A549 treated with CpdA at 1 μM for 4 hours (cell line): ENCODE results near the gene JMJD1C. TPM values are rescaled to one million over a fixed set of nuclear protein-coding genes. Genes with fewer than 3 reads are reported as not detected.

Experiments
- total RNA-seq: library from RNA; stranded (reverse); fragments of 200-300 nt; extraction: Qiagen RNA extraction; gene quantifications from 5 replicates; pipeline ENCODE4 v1.2.3, GENCODE V29; 2022; ENCODE audit warnings: low read depth

Gene JMJD1C, protein sequence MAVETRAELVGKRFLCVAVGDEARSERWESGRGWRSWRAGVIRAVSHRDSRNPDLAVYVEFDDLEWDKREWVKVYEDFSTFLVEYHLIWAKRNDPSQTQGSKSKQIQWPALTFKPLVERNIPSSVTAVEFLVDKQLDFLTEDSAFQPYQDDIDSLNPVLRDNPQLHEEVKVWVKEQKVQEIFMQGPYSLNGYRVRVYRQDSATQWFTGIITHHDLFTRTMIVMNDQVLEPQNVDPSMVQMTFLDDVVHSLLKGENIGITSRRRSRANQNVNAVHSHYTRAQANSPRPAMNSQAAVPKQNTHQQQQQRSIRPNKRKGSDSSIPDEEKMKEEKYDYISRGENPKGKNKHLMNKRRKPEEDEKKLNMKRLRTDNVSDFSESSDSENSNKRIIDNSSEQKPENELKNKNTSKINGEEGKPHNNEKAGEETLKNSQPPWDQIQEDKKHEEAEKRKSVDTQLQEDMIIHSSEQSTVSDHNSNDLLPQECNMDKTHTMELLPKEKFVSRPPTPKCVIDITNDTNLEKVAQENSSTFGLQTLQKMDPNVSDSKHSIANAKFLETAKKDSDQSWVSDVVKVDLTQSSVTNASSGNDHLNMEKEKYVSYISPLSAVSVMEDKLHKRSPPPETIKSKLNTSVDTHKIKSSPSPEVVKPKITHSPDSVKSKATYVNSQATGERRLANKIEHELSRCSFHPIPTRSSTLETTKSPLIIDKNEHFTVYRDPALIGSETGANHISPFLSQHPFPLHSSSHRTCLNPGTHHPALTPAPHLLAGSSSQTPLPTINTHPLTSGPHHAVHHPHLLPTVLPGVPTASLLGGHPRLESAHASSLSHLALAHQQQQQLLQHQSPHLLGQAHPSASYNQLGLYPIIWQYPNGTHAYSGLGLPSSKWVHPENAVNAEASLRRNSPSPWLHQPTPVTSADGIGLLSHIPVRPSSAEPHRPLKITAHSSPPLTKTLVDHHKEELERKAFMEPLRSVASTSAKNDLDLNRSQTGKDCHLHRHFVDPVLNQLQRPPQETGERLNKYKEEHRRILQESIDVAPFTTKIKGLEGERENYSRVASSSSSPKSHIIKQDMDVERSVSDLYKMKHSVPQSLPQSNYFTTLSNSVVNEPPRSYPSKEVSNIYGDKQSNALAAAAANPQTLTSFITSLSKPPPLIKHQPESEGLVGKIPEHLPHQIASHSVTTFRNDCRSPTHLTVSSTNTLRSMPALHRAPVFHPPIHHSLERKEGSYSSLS (N-terminal part only)
- 20.6 to 32.8 TPM (median 20.9 TPM) in 5 replicates for total RNA-seq

DNA sequence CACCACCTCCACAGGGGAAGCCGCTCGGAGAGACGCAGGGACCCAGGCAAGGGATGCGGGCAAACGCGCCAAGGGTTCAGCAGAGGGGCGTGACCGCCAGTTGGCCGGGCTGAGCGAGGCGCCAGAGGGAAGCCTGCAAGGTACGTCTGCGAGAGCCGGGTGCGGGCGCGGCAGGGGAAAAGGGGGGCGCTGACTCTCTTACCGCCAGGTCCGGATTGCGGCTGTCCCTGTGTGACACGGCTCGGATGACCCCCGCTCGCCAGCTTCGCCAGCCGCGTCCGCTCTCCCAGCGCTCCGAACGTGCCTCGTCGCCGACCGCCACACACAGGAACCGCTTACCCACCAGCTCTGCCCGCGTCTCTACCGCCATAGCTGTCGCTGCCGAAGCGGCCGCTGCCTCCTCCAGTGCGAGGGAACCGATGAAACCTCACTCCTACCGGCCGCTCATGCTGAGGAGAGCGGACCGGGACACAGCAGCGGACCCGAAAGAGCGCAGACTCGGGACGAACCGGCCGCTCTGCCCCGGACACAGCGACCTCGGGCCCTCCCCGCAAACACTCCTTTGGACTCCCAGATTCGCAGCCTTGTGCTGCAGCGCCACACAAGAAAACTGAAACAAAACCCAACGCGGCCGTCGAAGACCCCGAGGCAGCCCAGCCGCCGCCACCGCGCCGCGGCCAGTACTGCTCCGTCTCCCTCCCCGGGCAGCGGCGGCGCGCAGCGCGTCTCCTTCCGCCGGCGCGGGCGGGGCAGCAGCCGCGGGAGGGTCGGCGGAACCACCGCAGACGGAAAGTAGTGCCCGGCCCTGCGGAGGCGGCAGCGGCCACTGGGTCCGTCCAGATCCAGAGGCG, at the start of gene JMJD1C:
JMJD1C (minus strand) TSS at position 685 of the 851 bp plus-strand sequence; CDS start at position 370, 315 bp downstream.

DNA sequence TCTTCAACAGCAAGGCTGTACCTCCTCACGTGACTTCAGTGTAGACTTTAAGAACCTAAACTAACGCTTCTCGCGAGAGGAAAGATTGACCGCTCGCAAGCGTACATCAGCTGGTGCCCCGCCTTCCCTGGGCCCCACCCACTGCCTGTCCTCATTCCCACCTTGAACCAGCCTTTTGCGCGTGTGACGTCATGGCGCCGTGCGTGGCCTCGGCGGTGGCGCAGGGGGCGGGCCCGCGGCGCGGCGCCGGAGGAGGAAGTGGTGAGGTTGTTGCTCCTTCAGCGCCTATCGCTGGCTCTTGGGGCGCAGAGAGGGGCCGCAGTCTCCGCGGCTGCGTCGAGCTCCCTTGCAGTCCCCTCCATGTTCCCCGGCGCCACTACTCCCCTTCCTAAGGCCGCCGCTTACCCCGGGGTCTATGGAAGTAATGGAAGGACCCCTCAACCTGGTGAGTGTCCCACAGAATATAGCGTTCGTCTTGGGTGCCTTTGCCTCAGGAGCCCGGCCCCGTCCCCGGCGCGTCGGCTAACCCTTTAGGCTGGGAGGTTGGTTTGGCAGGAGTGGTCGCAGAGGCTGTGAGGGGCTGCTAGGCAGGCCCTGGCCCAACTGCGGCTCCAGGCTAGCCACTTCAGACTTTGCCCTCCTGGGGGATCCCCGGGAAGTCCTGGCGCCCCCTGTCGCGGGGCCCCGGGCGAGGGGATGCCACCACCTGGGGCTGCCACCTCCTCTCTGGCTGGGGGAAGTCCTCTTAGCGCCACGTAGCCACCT, 332.5 kb downstream of the JMJD1C start, which contains the start of gene NRBF2:
NRBF2 (plus strand) TSS at position 273 of the 765 bp plus-strand sequence; CDS start at position 416, 143 bp downstream.

Other genes starting within 250 kb of the JMJD1C start
- gene REEP3, start 55.4 kb upstream of the JMJD1C start, total RNA-seq, result 15.8 to 22.5 TPM (median 20.7 TPM) in 5 replicates